ENCODE measurements around the gene DPYSL3.

DPYSL3 gene

DNA sequence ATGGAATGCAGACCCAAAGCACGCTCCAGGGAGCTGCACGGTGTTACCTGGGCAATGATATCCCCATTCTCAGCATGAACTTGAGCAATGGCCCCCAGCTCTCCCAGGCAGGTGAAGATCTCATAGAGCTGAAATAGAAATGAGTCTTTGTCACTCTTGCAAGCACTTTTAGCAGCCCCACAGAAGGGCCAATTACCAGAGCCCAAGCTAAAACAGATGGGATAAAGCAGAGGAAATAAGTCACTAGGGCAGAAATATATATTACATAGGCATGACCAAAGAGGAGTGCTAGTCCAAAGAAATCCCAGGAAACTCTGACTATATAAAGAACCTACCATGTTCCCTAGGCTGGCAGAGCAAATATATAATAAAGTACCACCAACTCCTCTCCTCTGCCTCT lies 97.3 kb downstream of the DPYSL3 start:
- in situ Hi-C loops (cut with HindIII; ENCODE audit: low sequenced_read_pairs), result no loop called here

DNA sequence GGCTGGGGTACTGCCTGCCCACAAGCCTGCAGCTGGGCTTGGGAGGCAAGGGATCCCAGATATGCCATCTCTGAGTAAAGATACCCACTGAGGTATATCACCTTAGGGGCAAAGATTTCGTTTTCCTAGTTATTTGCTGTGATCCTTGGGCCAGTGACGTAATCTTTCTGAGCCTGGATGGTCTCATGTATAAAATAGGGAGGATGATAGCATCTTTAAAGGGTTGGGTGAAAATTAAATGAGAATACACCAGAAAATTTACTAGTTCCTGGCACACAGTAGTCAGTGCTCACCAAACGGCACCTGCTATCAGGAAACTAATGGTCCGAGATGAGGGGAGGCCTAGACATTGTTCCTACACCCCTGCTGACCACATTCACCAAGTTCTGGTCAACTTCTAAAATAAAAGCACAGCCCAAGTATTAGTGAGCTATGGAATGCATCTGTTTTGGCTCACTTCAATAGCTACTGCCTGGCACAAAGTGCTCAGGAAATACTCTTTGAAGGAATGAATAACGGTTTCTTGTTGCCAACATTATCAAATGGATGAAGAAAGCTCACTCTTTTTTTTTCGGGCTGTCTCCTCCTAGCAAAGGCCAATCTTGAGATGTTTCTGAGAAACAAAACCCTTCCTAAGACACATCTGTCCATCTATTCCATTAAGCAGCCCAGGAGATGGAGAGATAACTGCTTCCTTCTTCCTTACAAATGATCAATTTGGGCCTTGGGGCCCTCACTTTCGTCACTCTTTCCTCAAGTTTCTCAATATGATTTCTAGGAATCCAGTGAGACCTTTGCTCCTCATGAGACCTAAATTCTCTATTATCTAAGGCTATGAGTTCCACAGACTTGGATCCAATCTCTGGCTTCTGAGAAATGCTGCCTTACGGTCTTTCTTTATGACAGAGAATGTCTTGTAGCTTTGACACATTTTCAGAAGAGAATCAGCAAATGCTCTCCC lies 98.2 kb downstream of the DPYSL3 start:
- in situ Hi-C loops (cut with HindIII; ENCODE audit: low sequenced_read_pairs), result no loop called here
- TF ChIP-seq, protein P1, sequence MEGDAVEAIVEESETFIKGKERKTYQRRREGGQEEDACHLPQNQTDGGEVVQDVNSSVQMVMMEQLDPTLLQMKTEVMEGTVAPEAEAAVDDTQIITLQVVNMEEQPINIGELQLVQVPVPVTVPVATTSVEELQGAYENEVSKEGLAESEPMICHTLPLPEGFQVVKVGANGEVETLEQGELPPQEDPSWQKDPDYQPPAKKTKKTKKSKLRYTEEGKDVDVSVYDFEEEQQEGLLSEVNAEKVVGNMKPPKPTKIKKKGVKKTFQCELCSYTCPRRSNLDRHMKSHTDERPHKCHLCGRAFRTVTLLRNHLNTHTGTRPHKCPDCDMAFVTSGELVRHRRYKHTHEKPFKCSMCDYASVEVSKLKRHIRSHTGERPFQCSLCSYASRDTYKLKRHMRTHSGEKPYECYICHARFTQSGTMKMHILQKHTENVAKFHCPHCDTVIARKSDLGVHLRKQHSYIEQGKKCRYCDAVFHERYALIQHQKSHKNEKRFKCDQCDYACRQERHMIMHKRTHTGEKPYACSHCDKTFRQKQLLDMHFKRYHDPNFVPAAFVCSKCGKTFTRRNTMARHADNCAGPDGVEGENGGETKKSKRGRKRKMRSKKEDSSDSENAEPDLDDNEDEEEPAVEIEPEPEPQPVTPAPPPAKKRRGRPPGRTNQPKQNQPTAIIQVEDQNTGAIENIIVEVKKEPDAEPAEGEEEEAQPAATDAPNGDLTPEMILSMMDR (IDR thresholded peaks at IDR 0.05; ENCODE audit: low read depth, low read length, missing control alignments), result no peak
- H3K4me3 ChIP-seq (ENCODE audit: low read depth, low read length), result no peak overlapping the region
- DNase-seq (ENCODE audit: low read depth), result no peak

More for the DNA sequence above, 97.3 kb downstream of the DPYSL3 start:
- no peak for DNase-seq (ENCODE audit: low read depth)
- TF ChIP-seq, protein P1 (IDR thresholded peaks at IDR 0.05; ENCODE audit: low read depth, low read length, missing control alignments), result no peak
- no peak overlapping the region for H3K4me3 ChIP-seq (ENCODE audit: low read depth, low read length)

DNA sequence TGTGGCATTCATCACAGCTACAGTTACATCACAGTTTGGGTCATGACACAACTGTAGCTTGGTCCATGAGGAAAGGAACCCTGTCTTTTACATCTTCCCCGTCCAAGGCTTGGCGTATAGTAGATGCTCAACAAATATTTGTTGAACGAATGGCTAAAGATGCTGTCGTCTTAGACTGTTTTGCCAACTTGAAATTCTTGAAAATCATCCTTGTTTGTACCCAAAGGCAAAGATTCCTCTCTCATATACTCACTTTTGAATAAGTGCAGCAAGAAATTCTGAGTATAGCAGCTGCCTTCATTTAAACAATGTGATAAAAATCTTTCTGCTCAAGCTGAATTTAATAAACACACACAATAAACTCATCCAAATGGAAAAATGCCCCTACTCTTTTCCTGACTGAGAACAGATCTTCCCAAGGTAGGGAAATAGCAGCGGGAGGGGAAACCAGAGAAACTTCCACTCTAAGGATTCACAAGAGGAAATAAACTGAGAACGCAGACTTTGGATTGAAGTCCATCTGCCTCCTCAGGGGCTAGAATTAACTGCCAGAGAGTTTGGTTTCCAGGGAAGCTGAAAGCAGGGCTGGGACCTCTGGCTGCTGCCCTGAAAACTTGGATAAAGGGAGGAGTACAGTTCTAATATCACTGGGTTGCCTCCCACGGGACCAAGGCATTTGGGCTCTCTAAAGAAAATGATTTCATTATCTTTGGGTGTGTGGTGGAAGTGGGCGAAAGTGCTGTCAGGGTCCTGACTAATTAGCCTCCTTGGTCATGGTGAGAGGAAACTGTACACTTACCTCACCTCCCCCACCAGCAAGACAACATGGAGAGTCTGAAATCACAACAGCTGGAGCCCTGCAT lies 99.1 kb downstream of the DPYSL3 start:
- DNase-seq (ENCODE audit: low read depth), result no peak
- no peak overlapping the region for H3K4me3 ChIP-seq (ENCODE audit: low read depth, low read length)
- TF ChIP-seq, protein P1 (IDR thresholded peaks at IDR 0.05; ENCODE audit: low read depth, low read length, missing control alignments), result no peak
- in situ Hi-C loops (cut with HindIII; ENCODE audit: low sequenced_read_pairs), result no loop called here

DNA sequence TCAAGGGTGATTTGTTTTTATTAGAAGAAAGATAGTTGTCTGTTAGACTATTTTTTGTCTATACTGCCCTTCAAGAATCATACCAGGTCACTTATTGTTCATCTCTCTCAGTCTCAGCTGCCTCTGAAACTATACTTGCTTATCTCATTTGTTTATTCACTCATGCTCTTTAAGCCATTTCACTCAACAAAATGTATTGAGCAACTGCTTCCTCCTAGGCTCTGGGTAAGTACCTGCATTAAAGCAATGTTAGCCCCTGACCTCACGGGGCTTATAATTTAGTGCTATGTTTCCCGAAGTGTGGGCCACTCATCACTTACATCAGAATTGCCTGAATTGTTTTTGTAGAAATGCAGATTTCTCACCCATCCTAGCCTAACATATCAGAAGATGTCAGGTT lies 100.9 kb downstream of the DPYSL3 start:
- in situ Hi-C loops (cut with HindIII; ENCODE audit: low sequenced_read_pairs), result no loop called here
- DNase-seq (ENCODE audit: low read depth), result no peak
- no peak overlapping the region for H3K4me3 ChIP-seq (ENCODE audit: low read depth, low read length)
- TF ChIP-seq, protein P1 (IDR thresholded peaks at IDR 0.05; ENCODE audit: low read depth, low read length, missing control alignments), result no peak

DNA sequence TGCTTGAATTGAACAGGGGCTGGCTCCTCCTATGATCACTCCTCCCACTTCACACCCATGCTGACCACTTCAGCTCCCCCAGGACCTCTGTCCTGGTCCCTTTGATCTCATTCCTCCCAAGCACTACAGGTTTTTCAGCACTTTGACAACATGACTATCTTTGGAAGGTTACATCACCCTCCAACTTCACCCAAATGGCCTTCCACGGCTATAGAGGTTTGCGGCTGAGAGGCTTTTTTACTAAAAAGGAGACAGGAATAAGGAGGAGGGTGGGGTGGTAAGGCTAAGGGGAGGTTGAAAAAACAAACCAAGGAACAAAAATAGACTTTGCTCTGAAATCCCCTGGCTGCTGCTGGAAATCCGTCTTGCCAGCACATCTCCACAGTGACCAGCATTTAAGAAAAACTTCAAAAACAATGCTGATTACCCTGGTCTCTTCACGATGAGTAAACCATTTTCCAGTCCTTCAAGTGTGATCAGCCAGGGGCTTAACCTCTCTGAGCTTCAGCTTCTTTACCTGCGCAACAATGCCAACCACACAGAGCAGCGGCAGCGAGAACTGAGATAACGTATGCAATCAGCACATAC lies 102.7 kb downstream of the DPYSL3 start:
- peak; percentile 49 for DNase-seq (ENCODE audit: low read depth)
- in situ Hi-C loops (cut with HindIII; ENCODE audit: low sequenced_read_pairs), result no loop called here
- TF ChIP-seq, protein P1 (IDR thresholded peaks at IDR 0.05; ENCODE audit: low read depth, low read length, missing control alignments), result no peak
- H3K4me3 ChIP-seq (ENCODE audit: low read depth, low read length), result no peak overlapping the region

DNA sequence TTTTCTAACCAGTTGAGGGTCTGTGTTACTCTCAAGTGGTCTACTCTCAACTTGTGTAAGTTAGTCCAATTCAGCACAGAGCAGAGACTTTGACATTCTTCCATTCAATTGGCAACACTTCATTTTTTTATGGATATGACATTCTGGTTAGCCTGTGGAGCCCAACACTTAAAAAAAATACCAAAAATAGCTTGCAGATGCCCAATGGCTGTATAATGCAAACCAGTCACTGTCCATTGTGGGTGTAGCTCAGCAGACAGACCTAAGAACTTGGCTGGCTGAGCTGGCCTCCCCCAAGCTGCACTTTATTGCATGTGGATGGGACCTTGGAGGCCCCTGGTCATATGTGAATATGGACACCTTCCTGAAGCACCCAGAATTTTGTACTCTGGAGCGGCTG lies 103.2 kb downstream of the DPYSL3 start:
- in situ Hi-C loops (cut with HindIII; ENCODE audit: low sequenced_read_pairs), result no loop called here
- TF ChIP-seq, protein P1 (IDR thresholded peaks at IDR 0.05; ENCODE audit: low read depth, low read length, missing control alignments), result no peak
- H3K4me3 ChIP-seq (ENCODE audit: low read depth, low read length), result no peak overlapping the region
- DNase-seq (ENCODE audit: low read depth), result no peak
